HG03460 (cell line): Measurements from ENCODE around the gene PTBP3.

ENCODE experiments used
- ATAC-seq: cut with Tn5 transposase; IDR thresholded peaks from one replicate; pipeline ENCODE4 v1.9.1; 2021; ENCODE audit not compliant: unreplicated experiment

Gene PTBP3

DNA sequence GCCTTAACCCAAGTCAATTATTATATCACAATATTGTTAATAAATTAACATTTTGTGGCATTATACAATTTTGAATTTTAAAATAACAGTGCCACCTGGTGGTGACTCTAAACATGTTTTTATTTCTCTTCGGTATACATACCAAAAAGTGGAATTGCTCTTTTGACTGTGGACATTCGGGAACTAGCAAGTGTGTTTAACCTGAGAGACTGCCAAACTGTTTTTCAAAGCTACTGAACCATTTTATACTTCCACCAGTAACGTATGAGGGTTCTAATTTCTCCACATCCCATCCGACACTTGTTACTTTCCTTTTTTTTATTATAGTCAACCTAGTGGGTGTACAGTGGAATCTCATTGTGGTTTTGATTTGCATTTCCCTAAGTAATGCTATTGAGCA, 28.2 kb upstream of the PTBP3 start:
- no peak for ATAC-seq

DNA sequence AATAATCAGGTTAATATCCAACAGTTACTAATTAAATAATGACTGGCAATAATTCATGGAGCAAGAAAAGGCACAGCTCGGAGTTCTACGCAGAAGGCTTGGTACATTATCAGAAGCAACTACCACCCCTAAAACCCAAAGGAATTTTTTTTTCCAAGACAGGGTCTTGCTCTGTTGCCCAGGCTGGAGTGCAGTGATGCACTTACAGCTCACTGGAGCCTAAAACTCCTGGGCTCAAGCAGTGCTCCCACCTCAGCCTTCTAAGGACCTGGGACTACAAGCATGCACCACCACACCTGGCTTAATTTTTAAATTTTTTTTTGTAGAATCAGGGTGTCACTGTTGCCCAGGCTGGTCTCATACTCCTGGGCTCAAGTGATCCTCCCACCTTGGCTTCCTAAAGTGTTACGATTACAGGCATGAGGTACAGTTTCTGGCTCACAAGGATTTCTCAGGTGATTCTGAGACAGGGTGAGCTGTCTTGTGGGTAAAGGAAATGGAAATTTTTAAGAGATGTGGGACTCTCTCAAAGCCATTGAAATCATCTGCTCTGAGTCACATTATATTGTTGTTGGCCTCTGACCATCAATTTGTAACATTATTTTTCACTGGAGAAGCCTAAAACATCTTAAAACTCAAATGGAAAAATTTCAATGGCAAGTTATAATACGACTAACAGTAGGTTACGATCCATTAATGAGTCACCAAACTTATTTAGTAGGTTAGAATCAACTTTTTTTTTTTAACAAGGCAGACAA, 26.8 kb upstream of the PTBP3 start:
- no peak for ATAC-seq

DNA sequence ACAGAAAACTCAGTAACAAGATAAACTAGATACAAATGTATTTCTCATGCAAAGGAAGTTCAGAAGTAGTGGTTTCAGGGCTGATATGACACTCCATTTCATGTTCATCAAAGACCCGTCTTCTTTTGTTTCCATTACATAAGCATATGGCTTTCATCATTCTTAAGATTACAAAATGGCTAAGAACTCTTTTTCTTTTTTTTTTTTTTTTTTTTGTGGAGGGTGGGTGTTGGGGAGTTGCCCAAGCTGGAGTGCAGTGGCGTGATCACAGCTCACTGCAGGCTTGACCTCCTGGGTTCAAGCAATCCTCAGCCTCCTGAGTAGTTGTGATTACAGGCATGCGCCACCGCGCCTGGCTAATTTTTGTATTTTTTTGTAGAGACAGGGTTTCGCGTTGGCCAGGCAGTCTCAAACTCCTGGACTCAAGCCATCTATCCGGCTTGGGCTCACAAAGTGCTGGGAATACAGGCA, 22.0 kb upstream of the PTBP3 start:
- no peak for ATAC-seq

DNA sequence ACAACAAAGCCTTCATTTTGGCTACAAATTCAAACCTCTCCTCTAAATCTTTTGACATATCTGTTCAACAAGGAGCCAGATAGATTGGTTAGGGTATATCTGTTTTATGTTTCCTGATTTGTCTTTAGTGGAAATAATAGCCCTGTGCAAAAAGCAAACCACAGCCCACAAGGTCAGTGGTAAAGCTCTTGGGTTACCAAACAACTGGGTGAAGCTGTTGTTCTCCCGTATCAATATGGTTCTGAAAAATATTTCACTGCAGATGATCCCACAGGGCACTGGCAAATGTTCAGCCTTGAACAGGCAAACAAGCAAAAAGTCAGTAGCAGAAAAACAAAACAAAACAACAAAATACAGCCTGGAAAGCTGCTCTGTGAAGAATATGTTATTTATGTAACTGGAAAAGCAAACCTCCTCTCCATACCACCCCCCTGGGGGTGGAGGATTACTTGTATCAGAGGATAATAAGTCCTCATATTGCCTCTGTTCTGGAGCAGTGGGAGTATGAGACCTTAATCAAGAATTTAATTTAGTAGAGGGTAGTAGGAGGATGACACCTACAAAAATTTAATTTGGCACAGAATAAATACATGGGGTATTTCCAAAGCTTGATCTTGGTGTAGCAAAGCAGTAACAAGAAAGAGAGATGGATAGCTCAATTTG, 20.8 kb upstream of the PTBP3 start:
- no peak for ATAC-seq

DNA sequence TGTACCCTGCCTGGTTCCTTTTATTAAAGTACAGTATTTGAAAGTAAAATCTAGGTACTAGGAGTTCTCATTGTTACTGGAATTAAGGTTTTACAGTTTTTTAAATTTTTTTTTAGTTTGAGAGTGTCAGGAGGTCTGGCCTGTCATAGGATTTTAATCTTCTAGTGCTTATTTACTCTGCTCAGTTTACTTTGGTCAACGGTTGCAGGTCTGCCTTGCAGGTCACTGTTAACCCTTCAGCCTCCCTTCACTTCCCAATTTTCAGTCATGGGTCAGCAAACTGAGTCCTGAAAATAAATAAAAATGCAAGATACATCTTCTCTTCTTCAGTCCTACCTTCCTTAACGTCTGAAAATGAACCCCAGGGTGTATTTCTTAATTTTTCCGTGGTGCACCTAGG, 18.8 kb upstream of the PTBP3 start:
- ATAC-seq = no peak

DNA sequence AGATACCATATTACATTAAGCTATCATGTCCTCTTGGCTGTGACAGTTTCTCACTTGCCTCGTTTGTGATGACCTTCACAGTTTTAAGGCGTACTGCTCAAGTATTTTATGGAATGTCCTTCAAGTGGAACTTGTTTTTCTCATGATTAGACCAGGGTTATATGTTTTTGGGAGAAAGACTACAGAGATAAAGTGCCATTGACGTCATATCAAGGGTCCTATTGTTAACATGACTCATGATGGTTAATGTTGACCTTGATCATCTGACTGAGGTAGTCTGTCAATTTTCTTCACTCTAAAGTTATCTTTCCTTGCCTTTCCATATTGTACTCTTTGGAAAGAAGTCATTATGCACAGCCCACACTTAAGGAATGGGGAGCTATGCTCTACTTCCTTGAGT, 17.8 kb upstream of the PTBP3 start:
- no peak for ATAC-seq

DNA sequence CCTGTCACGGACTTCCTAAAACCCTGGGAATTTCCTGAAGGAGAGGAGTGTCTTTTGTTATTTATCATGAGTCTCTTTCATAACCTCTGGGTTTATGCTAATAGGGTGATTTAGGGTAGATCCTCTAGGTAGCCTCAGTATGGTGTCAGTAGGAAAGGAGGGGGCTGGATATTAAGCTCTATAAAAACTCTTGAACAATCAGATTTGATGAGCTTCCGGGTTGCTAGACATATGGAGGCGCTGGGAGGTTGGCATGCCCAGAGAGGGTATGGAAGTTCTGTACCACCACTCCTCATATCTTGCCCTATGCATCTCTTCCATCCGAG, 15.6 kb upstream of the PTBP3 start:
- ATAC-seq = no peak

DNA sequence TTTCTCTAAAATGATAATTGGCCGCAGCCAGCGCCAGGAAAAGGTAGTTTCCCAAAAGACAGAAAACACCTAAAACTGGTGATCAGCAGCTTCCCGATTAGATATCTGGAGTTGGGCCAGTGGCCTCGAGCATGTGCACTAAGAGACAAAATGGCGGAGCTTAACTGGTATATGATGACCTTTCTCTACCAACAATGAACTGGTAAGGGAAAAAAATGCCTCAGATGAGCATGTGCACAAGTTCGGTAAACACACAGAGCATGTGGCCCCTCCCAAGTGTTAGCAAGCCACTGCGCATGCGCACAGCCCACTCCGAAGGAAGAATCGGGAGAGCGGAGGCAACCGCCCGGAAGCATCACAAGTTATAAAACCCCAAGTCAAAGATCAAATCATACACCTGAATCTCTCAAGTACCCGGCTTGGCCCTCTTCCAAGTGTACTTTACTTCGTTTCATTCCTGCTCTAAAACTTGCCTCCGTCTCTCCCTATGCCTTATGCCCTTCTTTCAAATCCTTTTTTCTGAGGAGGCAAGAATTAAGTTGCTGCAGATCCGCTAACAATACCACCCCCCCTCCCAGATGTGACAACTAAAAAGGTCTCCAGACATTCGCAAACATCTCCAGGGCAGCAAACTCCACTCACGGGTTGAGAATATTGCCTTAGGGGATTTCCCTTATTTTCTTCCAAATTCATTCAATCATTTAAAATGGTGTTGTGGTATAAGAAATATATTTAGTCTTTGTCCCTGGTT, 15.0 kb upstream of the PTBP3 start:
- no peak for ATAC-seq

DNA sequence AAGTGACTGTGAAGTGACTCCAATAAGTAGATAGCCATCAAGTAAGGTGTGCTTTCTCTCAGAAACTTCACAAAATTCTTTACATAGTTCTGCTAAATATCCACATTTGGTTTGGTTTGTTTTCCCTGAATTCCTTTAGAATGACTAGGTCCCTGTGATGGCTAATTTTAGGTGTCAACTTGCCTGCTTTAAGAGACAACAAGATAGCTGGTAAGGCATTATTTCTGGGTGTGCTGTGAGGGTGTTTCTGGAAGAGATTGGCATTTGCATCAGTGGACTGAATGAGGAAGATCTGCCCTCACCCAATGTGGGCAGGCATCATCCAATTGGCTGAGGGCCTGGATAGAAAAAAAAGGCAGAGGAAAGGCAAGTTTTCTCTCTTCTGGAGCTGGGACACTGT, 8.3 kb upstream of the PTBP3 start:
- no peak for ATAC-seq

DNA sequence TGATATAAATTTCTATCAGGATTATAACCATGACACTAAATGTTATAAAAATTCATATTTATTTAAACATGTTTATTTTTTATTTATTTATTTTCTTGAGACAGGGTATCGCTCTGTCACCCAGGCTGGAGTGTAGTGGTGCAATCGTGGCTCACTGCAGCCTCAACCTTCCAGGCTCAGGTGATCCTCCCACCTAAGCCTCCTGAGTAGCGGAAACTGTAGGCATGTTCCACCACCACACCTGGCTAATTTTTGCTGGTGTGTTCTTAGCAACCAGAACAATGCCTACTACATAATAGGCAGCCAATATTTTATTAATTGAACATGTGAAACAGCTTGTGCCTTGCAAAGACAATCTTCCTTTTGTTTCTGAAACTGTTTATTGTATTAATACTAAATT, 6.5 kb upstream of the PTBP3 start:
- no peak for ATAC-seq

DNA sequence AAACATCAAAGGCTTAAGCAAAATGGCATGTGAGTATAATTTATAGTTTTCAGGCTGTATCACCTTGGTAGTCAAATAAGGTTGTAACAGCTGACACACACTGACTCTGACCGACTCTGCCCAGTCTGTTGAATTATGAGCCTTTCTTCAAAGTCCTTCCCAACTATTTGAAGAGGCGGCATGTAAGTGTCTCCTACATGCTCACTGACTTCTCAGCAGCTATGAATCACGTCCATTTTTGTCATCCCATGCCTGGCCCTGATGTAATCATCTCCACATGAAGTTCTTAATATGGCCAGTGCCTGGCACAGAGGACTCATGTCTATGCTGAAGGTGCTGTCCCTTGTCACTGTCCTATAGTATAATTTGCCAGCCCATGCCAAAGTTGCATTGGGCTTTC, 5.1 kb upstream of the PTBP3 start:
- ATAC-seq = no peak

DNA sequence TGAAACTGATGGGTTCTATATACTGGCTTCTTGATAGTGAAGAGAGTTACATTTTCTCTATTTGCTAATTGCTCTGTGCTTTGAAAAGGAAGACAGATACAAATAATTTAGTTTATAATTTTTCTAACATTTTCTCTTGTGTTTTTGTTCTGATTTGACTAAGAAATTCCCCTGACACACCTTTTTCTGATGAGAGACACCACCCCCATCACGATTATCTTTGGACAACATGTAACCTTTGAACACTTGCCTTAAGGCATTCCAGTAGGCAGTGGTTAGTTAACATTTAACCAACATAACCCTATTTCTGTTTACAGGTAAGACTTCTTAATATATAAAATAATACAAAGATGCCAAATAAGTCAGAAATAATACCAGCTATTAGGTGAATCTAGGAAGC, 4.1 kb upstream of the PTBP3 start:
- ATAC-seq = no peak

DNA sequence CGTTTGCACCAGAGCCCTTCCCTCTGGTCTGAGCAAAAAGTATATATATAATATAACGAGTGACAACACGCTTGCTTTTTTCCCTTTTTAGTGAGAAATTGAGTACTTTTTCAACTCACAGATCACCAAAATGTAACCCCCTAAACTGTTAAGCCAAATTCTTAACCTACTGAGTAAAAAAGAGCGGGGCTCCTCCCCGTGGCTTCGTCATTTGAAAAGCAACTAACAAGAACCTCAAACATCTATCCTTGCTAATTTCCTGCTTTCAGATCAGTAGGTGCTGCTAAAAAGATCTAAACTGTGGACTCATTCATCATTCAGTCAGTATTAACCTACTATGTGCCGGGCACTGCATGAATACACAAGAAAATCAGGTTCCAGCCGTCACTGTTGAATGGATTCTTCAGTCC, 1.0 kb upstream of the PTBP3 start:
- ATAC-seq = no peak

DNA sequence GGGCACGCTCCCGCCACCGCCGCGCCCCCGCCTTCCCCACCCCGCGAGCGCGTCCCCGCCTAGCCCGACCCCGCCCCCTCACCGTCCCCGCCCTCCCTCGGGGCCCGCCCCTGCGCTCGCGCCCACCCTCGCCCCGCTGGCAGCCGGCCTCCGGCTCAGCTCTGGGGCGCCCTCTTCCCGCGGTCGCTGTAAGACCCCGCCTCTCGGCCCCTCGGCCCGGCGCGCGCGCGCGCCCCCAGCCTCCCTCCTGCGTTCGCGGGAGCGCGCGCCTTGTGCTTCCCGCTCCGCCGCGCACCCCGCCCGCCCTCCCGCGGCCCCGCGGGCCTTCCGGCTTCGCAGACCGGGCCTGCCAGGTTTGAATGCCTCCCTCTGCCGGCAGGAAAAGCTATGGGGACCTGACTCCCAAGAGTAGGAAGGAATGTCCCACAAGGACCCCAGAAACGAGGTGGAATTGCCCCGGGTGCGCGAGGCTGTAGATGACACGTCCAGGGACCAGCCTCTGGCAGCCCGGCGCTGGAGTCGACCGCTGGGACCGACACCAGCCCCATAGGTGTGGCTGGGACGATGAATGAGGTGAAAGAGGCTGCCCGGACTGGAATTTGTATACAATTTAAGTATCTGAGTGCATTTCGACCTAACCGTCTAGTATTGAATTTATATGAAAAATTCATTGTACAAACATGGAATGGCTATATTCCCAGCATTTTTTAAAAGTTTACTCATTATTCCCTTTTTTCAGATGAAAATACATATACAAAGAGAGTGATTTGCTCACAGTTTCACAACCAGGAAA, 416 bp upstream of the PTBP3 start:
- peak; percentile 68 for ATAC-seq

DNA sequence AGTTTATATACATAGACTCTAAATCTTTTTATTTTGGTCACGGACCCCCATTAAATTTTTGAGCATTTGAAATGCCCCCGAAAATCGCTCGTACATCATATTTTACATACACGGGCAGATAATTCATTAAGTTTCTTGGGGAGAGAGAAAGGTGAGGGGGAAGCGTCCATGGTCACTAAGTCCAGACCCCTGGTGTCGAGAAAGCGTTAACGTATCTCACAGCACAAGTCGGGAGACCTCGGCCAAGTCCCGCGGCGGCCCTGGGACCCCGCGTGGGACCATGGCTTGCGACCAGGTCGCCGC, 794 bp downstream of the PTBP3 start:
- no peak for ATAC-seq

DNA sequence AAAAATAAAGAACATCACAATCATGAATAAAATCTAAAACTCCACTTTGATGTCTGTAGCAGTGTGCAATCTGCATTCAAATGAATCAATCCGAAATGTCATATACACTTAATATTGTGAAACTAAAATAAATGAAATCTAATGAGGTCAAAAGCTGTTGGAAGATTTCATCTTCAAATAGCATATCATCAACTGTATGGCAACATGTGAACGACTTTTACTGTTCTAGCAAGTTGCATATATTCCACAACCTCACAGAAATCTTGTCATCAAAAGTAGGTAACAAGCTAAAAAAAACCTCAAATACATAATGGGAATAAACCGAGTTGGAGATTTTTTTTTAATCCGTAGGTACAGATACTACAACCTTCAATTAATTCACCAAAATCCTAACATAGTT, 1.2 kb downstream of the PTBP3 start:
- ATAC-seq = no peak

DNA sequence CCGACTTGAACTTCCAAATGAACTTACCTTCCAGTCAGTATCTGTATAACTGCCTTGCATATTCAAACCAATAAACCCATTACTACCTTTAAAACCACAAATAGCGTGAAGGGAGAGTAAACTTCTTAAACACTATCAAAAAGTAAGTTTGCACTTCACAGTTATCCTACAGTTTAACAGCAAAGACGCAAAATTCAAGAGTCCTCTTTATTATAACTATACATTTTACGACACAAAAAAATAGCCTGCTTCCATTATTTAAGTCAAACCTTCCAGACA, 1.8 kb downstream of the PTBP3 start:
- no peak for ATAC-seq

DNA sequence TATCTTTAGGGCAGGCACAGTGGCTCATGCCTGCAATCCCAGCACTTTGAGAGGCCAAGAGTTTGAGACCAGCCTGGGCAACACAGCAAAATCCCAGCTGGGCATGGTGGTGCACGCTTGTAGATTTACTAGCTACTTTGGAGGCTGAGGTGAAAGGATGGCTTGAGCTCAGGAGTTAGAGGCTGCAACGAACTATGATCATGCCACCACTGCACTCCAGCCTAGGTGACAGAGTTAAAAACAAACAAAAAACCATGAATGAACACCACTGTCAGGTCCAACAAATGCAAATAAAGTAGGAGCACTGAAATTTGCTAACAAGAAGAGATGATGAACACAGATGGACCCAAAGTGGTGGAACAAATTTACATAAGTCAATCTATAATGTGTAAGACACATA, 4.9 kb downstream of the PTBP3 start:
- no peak for ATAC-seq

DNA sequence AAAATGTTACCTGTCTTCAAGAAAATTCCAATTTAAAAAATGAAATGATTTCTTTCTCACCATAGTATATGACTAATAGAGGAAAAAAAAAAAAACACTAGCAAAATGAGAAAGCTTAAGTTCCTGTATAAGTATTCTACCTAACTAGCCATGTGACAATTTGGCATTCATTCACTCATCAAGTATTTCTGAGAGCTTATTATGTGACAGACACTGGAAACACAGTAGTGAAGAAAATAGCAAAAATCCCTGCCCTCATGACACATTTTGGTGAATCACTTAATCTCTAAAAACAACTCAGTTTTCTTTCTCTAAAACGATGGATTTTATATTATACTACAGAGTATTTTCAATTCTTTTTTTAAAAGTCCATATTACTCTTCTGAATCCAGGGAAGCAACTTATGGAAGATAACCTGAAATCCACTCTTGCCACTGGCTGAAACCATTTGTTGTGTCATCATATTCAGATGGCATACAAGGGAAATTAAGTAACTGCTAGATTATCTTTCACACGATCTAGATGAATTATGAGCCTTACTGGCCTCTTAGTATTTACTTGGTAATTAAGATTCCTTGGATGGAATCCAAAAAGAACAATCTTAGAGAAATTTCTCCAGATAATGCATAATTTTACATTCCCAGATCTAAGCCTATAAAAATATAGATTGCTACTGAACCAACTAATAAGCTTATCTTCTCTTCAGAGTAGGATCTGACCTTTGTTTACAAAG, 5.5 kb downstream of the PTBP3 start:
- no peak for ATAC-seq

DNA sequence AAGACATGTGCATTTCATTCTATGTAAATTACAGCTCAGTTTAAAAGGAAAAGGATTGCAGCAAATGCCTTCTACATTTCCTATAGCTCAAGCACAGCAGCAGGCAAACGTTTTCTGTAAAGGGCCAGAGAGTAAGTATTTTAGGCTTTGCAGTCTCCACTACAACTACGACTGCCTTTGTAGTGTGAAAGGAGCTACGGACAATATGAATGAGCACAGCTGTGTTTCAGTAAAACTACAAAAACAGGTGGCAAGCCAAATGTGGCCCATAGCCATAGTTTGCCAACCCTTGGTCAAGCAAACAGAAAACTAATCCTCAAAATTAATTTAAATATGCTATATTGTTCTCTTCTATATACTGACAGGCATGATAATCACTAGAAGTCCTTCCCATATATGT, 7.2 kb downstream of the PTBP3 start:
- ATAC-seq = no peak

DNA sequence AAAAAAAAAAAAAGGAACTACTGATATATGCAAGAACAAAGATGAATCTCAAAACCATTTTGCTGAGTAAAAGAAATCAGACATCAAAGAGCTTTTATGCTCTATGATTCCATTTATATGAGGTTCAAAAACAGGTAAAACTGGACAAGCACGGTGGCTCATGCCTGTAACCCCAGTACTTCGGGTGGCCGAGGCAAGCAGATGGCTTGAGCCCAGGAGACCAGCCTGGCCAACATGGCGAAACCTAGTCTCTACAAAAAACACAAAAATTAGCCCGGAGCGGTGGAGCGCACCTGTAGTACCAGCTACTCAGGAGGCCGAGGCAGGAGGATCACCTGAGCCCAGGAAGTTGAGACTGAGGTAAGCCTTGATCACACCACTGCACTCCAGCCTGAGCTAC, 7.8 kb downstream of the PTBP3 start:
- ATAC-seq = no peak
